ENCODE data around the gene NEDD4L.

The NEDD4L gene

GRCh38 chr18:58223717-58224424 is 179.8 kb downstream of the NEDD4L start:
- Histone ChIP-seq H3K9me3 (replicated peaks; ENCODE audit: low read length) (no peaks in the 10 kb centered on the region), H3K4me1 (ENCODE audit: control insufficient read depth, insufficient read depth, low read length) (peaks cover 52% of the 10 kb centered on the region), H3K4me3 (ENCODE audit: low read length) (peak overlapping the region; percentile 15), H3K9ac (ENCODE audit: low read depth, low read length) (peak overlapping the region; percentile 60), H3K27me3 (ENCODE audit: control insufficient read depth, insufficient read depth, low read length) (no peaks in the 10 kb centered on the region), H3K36me3 (ENCODE audit: insufficient read depth, low read length) (no peaks in the 10 kb centered on the region), H3K4me2 (ENCODE audit: low read length) (peak overlapping the region; percentile 66)

DNA sequence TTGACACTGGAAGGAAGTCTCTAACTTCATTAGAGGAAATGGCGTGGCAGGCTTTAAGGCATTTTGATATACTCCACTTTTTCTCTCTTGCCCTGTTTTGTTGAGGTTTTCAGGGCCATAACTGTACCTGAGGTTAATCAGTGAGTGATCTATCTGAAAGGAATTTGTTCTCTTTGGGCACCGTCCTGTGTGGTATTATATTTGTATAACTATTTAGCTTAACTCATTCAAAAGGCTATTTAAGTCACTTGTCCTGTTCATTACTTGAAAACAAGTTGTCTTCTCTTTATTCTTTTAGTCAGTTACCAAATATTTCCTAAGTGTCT is 180.4 kb downstream of the NEDD4L start:
- no peak overlapping the region for H3K4me3 ChIP-seq (ENCODE audit: low read length)

DNA sequence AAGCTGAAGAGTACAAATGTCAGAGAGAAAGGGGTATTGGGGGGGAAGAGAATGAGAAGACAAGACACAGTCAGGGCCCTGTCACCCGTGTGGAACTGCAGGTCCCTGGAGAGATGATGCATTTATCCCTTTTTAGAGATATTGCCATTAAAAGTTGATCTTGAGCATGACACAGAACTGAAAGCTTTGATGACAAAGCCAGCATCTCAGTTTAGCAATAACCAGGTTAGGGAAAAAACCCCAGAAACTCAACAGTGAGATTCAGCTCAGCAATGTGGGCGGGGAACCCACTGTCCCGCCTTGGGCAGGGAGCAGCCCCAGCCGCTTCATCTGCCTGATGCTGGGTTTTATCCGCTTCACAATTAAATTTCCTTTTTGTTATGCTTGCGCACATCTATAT is 181.1 kb downstream of the NEDD4L start:
- Histone ChIP-seq H3K9ac (ENCODE audit: low read depth, low read length) (peak overlapping the region; percentile 50), H3K27me3 (ENCODE audit: control insufficient read depth, insufficient read depth, low read length) (no peaks in the 10 kb centered on the region), H3K4me2 (ENCODE audit: low read length) (peak overlapping the region; percentile 66), H3K4me1 (ENCODE audit: control insufficient read depth, insufficient read depth, low read length) (peaks cover 52% of the 10 kb centered on the region), H3K9me3 (replicated peaks; ENCODE audit: low read length) (no peaks in the 10 kb centered on the region), H3K4me3 (ENCODE audit: low read length) (no peak overlapping the region), H3K36me3 (ENCODE audit: insufficient read depth, low read length) (no peaks in the 10 kb centered on the region)

More for the DNA sequence above, 180.4 kb downstream of the NEDD4L start:
- Histone ChIP-seq H3K27me3 (ENCODE audit: control insufficient read depth, insufficient read depth, low read length) (no peaks in the 10 kb centered on the region), H3K9ac (ENCODE audit: low read depth, low read length) (peak overlapping the region; percentile 50), H3K36me3 (ENCODE audit: insufficient read depth, low read length) (no peaks in the 10 kb centered on the region), H3K9me3 (replicated peaks; ENCODE audit: low read length) (no peaks in the 10 kb centered on the region), H3K4me2 (ENCODE audit: low read length) (peak overlapping the region; percentile 66), H3K4me1 (ENCODE audit: control insufficient read depth, insufficient read depth, low read length) (peaks cover 52% of the 10 kb centered on the region)

- H3K4me2 ChIP-seq (ENCODE audit: low read length) = no peak overlapping the region
- H3K4me1 ChIP-seq (ENCODE audit: control insufficient read depth, insufficient read depth, low read length) = peaks cover 52% of the 10 kb centered on the region
Measured at GRCh38 chr18:58226429-58226828, 182.4 kb downstream of the NEDD4L start.

DNA sequence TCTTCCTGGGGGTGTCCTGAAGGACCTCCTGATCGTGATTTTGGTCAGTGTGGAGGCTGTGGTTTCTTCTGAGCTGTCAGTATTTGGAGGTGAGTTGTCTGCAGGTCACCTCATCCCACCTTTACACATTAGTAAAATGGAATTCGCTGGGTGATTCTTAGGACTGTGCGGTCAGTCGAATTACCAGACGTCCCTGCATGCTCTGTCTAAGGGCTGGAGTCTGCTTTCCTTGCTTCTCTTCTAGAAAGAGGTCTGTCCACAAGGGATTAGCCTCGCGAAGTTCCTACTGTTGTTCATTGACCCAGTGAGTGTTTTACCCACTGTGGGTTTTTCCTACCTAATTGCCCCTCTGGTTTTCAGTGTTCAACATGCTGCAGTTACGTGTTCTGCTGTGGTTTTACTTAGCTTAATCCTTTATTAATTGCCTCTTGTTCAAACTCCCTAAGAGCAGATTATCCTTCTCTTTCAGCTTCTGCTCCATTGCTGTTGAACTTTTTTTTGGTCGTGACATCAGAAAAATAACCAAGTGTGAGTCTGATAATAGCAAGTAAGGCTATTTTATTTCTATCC is 183.4 kb downstream of the NEDD4L start:
- no peaks in the 10 kb centered on the region for H3K27me3 ChIP-seq (ENCODE audit: control insufficient read depth, insufficient read depth, low read length)
- no peak overlapping the region for H3K4me3 ChIP-seq (ENCODE audit: low read length)
- H3K9ac ChIP-seq (ENCODE audit: low read depth, low read length) = no peak overlapping the region
- H3K4me2 ChIP-seq (ENCODE audit: low read length) = no peak overlapping the region
- H3K9me3 ChIP-seq (replicated peaks; ENCODE audit: low read length) = no peaks in the 10 kb centered on the region
- H3K36me3 ChIP-seq (ENCODE audit: insufficient read depth, low read length) = no peaks in the 10 kb centered on the region
- peaks cover 42% of the 10 kb centered on the region for H3K4me1 ChIP-seq (ENCODE audit: control insufficient read depth, insufficient read depth, low read length)

More at GRCh38 chr18:58226429-58226828, 182.4 kb downstream of the NEDD4L start:
- Histone ChIP-seq H3K27me3 (ENCODE audit: control insufficient read depth, insufficient read depth, low read length) (no peaks in the 10 kb centered on the region), H3K4me3 (ENCODE audit: low read length) (no peak overlapping the region), H3K36me3 (ENCODE audit: insufficient read depth, low read length) (no peaks in the 10 kb centered on the region), H3K9ac (ENCODE audit: low read depth, low read length) (no peak overlapping the region), H3K9me3 (replicated peaks; ENCODE audit: low read length) (no peaks in the 10 kb centered on the region)

GRCh38 chr18:58228176-58228575 is 184.2 kb downstream of the NEDD4L start:
- no peak overlapping the region for H3K4me3 ChIP-seq (ENCODE audit: low read length)
- no peak overlapping the region for H3K4me2 ChIP-seq (ENCODE audit: low read length)
- H3K27me3 ChIP-seq (ENCODE audit: control insufficient read depth, insufficient read depth, low read length) = no peaks in the 10 kb centered on the region
- H3K36me3 ChIP-seq (ENCODE audit: insufficient read depth, low read length) = no peaks in the 10 kb centered on the region
- H3K9ac ChIP-seq (ENCODE audit: low read depth, low read length) = no peak overlapping the region
- H3K4me1 ChIP-seq (ENCODE audit: control insufficient read depth, insufficient read depth, low read length) = peaks cover 35% of the 10 kb centered on the region
- H3K9me3 ChIP-seq (replicated peaks; ENCODE audit: low read length) = no peaks in the 10 kb centered on the region

- Histone ChIP-seq H3K9me3 (replicated peaks; ENCODE audit: low read length) (no peaks in the 10 kb centered on the region), H3K4me1 (ENCODE audit: control insufficient read depth, insufficient read depth, low read length) (peaks cover 29% of the 10 kb centered on the region), H3K36me3 (ENCODE audit: insufficient read depth, low read length) (no peaks in the 10 kb centered on the region), H3K4me2 (ENCODE audit: low read length) (no peak overlapping the region), H3K27me3 (ENCODE audit: control insufficient read depth, insufficient read depth, low read length) (no peaks in the 10 kb centered on the region), H3K9ac (ENCODE audit: low read depth, low read length) (no peak overlapping the region), H3K4me3 (ENCODE audit: low read length) (no peak overlapping the region)
Measured at GRCh38 chr18:58228762-58229161, 184.7 kb downstream of the NEDD4L start.

- Histone ChIP-seq H3K9ac (ENCODE audit: low read depth, low read length) (no peak overlapping the region), H3K4me3 (ENCODE audit: low read length) (no peak overlapping the region), H3K4me2 (ENCODE audit: low read length) (no peak overlapping the region), H3K36me3 (ENCODE audit: insufficient read depth, low read length) (no peaks in the 10 kb centered on the region), H3K27me3 (ENCODE audit: control insufficient read depth, insufficient read depth, low read length) (no peaks in the 10 kb centered on the region), H3K4me1 (ENCODE audit: control insufficient read depth, insufficient read depth, low read length) (peaks cover 25% of the 10 kb centered on the region), H3K9me3 (replicated peaks; ENCODE audit: low read length) (no peaks in the 10 kb centered on the region)
Measured at GRCh38 chr18:58229162-58229561, 185.1 kb downstream of the NEDD4L start.

- H3K36me3 ChIP-seq (ENCODE audit: insufficient read depth, low read length) = no peaks in the 10 kb centered on the region
- H3K4me2 ChIP-seq (ENCODE audit: low read length) = no peak overlapping the region
- peaks cover 11% of the 10 kb centered on the region for H3K4me1 ChIP-seq (ENCODE audit: control insufficient read depth, insufficient read depth, low read length)
- H3K27me3 ChIP-seq (ENCODE audit: control insufficient read depth, insufficient read depth, low read length) = no peaks in the 10 kb centered on the region
- no peak overlapping the region for H3K9ac ChIP-seq (ENCODE audit: low read depth, low read length)
- H3K4me3 ChIP-seq (ENCODE audit: low read length) = no peak overlapping the region
- H3K9me3 ChIP-seq (replicated peaks; ENCODE audit: low read length) = no peaks in the 10 kb centered on the region
Measured at GRCh38 chr18:58230438-58231179, 186.6 kb downstream of the NEDD4L start.

DNA sequence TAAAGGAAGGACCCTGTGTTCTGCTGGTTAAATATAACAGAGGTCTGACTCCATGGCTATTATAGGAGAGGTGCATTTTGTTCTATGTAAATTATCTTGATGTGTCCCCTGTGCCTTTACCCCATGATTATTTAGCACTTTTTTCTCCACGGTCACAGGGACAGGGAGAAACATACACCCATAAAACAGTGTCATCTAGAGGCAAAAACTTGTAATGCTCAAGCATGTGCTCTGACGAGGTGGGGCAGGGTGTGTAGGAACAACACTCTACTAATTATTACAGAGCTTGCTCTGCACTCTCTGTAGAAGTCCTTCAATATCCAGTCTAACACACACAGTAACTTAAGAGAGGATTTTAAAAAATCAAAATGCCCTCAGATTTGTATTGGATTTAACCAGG is 187.9 kb downstream of the NEDD4L start:
- Histone ChIP-seq H3K9ac (ENCODE audit: low read depth, low read length) (no peak overlapping the region), H3K36me3 (ENCODE audit: insufficient read depth, low read length) (no peaks in the 10 kb centered on the region), H3K9me3 (replicated peaks; ENCODE audit: low read length) (no peaks in the 10 kb centered on the region), H3K27me3 (ENCODE audit: control insufficient read depth, insufficient read depth, low read length) (no peaks in the 10 kb centered on the region), H3K4me1 (ENCODE audit: control insufficient read depth, insufficient read depth, low read length) (peaks cover 9% of the 10 kb centered on the region), H3K4me3 (ENCODE audit: low read length) (no peak overlapping the region), H3K4me2 (ENCODE audit: low read length) (no peak overlapping the region)

- no peak overlapping the region for H3K4me3 ChIP-seq (ENCODE audit: low read length)
- peaks cover 9% of the 10 kb centered on the region for H3K4me1 ChIP-seq (ENCODE audit: control insufficient read depth, insufficient read depth, low read length)
- H3K36me3 ChIP-seq (ENCODE audit: insufficient read depth, low read length) = no peaks in the 10 kb centered on the region
- no peak overlapping the region for H3K4me2 ChIP-seq (ENCODE audit: low read length)
- no peaks in the 10 kb centered on the region for H3K27me3 ChIP-seq (ENCODE audit: control insufficient read depth, insufficient read depth, low read length)
- H3K9ac ChIP-seq (ENCODE audit: low read depth, low read length) = no peak overlapping the region
- no peaks in the 10 kb centered on the region for H3K9me3 ChIP-seq (replicated peaks; ENCODE audit: low read length)
Measured at GRCh38 chr18:58232668-58233067, 188.6 kb downstream of the NEDD4L start.
